Sigmoid colon (tissue), 3 donors: ENCODE data around the gene IMMP2L.

Experiments used
- CTCF ChIP-seq, 4 experiments: fragments of 450-650 bp in 3 of 4; fragments of 200-600 bp in 1 of 4; IDR thresholded peaks; one replicate each; pipeline ENCODE4 v1.5.1; 2016 to 2019; ENCODE audit warnings: antibody characterized with exemption in 4 of 4, mild to moderate bottlenecking in 3 of 4, moderate library complexity in 2 of 4
- POLR2A ChIP-seq, 2 donors: fragments of 450-650 bp; IDR thresholded peaks; one replicate each; pipeline ENCODE4 v1.6.1; 2016; ENCODE audit warnings: antibody characterized with exemption in 2 of 2, mild to moderate bottlenecking in 2 of 2, moderate library complexity in 2 of 2

- no peak for TF ChIP-seq POLR2A (IDR thresholded peaks at IDR 0.05)
- no peak for TF ChIP-seq CTCF (IDR thresholded peaks at IDR 0.05)
Observed at GRCh38 chr7:110772615-110773014, 789.7 kb downstream of the IMMP2L start.
